ENCODE results near the gene CHRDL2.

DNA sequence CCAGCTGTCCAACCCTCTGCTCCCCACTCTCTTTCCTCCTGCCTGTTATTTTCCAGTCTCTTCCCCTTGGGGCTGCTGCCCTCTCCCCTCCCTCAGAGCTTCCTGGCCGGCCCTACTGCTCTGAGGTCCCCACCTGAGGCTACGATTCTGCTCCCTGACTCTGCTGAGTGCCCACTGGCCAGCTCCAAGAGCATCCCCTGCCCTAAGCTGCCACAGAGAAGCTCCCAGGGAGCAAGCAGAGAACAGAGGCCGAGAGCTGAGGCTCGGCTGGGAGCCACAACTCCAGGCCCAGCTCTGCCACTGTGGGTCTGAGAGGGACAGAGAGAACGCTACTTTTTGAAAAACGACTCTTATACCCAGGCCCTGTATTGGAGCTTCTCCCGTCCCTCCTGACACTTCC lies 61.1 kb downstream of the CHRDL2 start:
- TF ChIP-seq EZH2phosphoT487 (IDR thresholded peaks at IDR 0.05; ENCODE audit: borderline replicate concordance), result no peak
- TF ChIP-seq, protein P1, sequence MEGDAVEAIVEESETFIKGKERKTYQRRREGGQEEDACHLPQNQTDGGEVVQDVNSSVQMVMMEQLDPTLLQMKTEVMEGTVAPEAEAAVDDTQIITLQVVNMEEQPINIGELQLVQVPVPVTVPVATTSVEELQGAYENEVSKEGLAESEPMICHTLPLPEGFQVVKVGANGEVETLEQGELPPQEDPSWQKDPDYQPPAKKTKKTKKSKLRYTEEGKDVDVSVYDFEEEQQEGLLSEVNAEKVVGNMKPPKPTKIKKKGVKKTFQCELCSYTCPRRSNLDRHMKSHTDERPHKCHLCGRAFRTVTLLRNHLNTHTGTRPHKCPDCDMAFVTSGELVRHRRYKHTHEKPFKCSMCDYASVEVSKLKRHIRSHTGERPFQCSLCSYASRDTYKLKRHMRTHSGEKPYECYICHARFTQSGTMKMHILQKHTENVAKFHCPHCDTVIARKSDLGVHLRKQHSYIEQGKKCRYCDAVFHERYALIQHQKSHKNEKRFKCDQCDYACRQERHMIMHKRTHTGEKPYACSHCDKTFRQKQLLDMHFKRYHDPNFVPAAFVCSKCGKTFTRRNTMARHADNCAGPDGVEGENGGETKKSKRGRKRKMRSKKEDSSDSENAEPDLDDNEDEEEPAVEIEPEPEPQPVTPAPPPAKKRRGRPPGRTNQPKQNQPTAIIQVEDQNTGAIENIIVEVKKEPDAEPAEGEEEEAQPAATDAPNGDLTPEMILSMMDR (IDR thresholded peaks at IDR 0.05 in 2 of 3, conservative IDR thresholded peaks at IDR 0.05 in 1 of 3; ENCODE audit: borderline replicate concordance in 1 of 3, insufficient read depth in 1 of 3, low read depth in 2 of 3, low read length in 2 of 3), result no peak
- no peak for TF ChIP-seq FOSL1 (IDR thresholded peaks at IDR 0.05; ENCODE audit: low read depth)

All from HCT116 (cell line).